ENCODE results near the gene LAMA3.

DNA sequence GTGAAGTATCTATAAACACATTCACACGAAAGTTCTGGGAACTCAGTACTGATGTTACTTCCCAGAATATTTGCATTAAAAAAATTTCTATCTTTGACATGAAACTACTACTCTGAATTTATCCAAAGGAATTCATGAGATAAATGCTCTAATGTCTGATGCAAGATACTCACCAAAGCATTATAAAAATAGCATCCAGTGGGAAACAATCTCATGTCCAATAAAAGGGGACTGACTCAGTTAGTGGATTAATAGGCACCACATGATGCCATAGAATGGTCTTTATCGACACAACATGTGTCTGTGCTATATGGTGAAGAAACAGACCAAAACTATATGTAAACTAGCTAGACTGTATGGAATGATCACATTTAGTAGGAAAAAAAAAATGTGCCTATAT lies 33.9 kb downstream of the LAMA3 start:
- TF ChIP-seq, protein P1, sequence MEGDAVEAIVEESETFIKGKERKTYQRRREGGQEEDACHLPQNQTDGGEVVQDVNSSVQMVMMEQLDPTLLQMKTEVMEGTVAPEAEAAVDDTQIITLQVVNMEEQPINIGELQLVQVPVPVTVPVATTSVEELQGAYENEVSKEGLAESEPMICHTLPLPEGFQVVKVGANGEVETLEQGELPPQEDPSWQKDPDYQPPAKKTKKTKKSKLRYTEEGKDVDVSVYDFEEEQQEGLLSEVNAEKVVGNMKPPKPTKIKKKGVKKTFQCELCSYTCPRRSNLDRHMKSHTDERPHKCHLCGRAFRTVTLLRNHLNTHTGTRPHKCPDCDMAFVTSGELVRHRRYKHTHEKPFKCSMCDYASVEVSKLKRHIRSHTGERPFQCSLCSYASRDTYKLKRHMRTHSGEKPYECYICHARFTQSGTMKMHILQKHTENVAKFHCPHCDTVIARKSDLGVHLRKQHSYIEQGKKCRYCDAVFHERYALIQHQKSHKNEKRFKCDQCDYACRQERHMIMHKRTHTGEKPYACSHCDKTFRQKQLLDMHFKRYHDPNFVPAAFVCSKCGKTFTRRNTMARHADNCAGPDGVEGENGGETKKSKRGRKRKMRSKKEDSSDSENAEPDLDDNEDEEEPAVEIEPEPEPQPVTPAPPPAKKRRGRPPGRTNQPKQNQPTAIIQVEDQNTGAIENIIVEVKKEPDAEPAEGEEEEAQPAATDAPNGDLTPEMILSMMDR (IDR thresholded peaks at IDR 0.05): no peak
- TF ChIP-seq POLR2A (IDR thresholded peaks at IDR 0.05): no peak
